GM21423 (cell line): ENCODE results near the gene ISCA2.

Experiments
- ATAC-seq: cut with Tn5 transposase; IDR thresholded peaks from one replicate; pipeline ENCODE4 v1.9.1; 2021; ENCODE audit warnings: mild to moderate bottlenecking, moderate library complexity; ENCODE audit not compliant: unreplicated experiment

The ISCA2 gene

GRCh38 chr14:74482571-74482970, 11.0 kb upstream of the ISCA2 start:
- no peak for ATAC-seq

GRCh38 chr14:74483321-74483720, 10.2 kb upstream of the ISCA2 start:
- no peak for ATAC-seq

DNA sequence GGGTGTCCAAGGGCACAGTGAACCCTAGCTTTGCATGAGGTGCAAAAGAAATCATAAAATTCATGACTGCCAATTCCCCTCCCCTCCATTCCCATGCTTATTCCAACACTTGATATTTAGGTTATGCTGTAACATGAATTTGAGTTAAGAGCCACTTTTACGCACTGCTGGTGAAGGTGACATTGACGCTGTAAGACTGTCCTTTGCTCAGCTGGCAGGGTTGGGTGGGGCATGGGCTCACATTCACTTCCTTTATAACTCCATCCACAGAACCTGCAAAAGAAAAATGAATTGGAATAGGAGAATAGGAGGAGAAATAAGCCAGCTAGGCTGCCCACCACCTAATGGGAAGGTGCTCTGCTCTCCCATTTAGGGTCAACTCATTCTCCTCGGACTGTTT, 7.4 kb upstream of the ISCA2 start:
- ATAC-seq, result no peak

DNA sequence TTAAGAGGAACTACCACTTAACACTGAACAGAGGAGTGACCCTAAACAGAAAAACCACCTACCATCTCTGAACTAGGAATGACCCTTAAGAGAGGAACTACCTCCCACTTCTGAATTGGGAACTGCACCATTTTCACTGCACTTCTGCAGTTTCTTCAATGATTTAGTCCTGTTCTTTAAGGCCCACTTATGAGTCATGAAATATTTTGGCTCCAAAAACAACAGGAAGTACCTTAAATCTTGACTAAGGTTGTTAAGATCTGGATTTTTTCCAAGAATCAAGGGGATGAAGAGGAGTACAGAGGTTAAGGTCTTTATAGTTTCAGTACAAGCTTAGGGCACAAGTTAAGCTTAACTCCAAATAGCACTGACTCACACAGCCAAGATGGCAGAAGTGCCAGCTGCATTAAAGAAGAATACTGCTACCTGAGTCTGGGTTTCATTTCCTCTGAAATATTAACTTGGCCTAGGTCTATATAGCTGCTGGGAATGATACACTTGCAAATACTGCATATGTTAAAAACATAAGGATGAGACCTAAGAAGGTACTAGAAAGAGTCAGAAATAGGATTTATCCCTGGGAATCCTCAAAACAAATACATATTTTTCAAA, 4.7 kb upstream of the ISCA2 start:
- ATAC-seq, result no peak

- ATAC-seq, result no peak
Observed at GRCh38 chr14:74490486-74490885, 3.1 kb upstream of the ISCA2 start.

DNA sequence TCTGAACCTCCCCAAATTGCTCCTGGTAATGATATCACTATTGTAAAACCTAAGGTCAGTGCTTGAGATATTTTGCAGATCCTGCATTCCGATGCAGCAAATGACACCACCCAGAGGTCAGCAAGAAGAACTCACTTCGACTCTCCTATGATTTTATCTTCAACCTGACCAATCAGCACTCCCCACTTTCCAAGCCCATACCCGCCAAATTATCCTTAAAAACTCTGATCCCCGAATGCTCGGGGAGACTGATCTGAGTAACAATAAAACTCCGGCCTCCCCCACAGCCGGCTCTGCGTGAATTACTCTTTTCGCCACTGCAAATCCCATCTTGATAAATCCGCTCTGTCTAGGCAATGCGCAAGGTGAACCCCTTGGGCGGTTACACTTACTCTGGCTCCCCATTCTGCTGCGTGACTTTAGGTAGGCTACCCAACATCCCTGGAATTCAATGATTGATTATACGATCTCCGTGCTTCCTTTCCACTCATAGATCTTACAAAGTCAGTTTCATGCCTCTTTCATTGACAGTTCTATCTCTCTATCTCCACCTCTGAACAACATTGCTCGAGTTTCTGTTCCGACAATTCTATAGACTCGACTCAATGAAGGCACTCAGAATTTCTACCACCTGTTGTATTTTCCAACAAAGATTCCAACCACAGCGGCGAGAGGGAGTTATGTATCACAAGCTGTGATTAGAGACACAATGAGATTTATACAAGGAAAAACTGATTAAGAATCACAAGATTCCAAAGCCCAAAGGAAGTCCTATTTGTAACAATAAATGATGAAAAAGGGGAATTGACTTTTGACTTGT, 1.4 kb upstream of the ISCA2 start:
- no peak for ATAC-seq

- peak; percentile 5 for ATAC-seq
Observed at GRCh38 chr14:74492776-74493342, 706 bp upstream of the ISCA2 start, which contains the start of gene NPC2. Gene NPC2, minus strand, starts transcription at chr14:74493305. Its CDS starts 31 bp downstream, at chr14:74493274.

DNA sequence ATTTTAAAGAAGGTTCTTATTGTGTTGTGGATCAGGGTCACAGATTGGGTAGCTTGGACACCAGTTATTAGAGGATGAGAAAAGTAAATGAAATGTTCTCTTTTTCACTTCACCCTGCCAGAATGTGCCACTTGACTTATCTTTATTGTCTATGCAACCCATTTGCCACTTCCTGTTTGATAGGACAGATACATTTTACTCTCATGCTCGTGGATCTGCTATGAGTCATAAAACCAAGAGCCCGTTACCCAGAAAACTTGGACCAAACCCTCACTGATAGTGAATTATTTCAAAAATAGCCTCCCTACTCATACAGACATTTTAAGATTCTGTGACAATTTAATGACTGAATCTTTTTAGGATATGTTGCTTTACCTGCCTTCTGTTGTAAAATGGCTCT, 1.8 kb downstream of the ISCA2 start:
- no peak for ATAC-seq

DNA sequence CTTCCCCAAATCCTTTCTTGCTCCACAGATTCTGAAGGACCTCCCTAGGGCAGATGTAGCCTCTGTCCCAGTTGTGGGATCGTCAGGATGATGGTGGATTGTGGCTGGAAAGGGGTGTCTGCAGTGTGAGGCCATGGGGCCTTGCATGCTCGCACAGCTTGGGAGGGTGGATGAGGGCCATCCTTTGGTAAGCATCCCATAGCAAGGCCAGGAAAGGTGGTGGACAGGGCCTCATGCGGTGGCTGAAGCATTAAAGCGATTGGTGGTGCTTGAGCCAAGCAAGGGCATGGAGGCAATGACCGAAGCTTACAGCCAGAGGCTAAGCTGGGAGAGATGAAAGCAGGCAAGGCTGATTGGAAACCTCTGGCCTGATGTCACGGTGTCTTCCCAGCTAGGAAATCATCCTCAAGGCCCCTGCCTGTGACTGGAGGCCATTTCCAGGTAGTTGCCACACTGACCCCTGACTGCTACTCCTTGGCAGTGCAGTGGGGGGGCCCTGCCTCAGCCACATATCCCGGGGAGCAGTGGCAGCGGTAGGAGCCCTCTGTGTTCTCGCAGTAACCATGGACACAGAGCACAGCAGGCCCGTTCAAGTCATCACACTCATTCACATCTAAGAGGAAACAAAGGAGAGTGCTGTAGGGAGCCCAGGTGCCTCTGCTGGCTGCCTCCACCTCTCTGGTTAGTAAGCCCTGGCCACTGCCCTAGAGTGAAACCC, 7.0 kb downstream of the ISCA2 start:
- ATAC-seq, result no peak

- ATAC-seq, result no peak
Observed at GRCh38 chr14:74501135-74501614, 7.6 kb downstream of the ISCA2 start.

DNA sequence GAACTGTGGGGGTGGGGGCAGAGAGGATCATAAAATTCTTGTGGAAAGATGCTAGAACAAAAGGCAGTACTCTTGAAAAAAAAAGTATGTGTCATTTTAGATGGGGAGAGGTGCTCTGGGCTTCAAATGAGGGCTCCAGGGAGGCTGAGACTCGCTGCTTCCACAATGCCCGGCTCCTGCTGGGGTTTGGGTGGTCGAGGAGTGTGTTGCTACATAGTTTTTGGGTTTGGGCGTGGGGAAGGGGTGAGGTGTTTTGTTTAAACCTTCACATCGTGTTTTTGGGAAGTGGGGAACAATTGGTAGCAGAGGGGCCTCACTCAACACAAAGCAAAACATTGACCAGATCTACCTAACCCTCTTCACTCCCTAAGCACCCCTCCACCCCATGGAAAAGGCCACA, 8.1 kb downstream of the ISCA2 start:
- no peak for ATAC-seq

DNA sequence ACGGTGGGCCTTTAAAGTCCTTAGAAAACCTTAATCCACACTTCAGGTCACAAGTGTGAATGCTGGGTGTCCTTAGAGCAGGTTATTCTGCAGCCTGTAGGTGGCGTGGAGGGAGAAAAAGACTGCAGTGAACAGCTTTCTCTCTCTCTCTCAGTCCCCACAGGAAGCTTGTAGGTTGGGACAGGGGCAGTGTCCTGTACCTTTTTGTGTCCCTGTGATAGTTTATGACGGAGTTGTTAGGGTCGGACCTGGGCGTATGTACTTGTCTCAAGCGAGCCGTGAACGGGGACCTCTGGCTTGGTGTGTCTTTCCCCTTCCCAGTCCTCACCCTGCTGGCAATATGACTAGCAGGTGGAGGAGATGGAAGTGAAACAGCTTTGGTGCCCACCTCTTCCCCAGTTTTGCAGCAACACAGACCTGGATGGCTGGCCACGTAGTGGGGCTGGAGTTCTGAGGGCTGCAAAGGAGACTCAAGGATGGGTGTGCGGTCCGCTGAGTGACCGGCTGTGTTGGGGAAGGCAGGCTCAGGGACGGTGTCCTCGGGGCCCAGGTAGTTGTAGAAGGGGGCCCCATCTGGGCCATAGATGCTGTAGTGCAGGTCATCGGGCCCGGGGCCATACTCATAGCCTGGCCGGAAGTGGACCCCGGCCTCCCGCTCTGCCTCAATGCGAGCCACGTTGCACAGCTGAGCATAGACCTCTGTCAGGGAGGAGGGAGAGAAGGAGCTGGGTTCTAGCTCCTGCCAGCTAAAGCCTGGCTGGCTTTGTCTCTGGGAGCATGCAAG, 8.9 kb downstream of the ISCA2 start:
- ATAC-seq, result no peak

DNA sequence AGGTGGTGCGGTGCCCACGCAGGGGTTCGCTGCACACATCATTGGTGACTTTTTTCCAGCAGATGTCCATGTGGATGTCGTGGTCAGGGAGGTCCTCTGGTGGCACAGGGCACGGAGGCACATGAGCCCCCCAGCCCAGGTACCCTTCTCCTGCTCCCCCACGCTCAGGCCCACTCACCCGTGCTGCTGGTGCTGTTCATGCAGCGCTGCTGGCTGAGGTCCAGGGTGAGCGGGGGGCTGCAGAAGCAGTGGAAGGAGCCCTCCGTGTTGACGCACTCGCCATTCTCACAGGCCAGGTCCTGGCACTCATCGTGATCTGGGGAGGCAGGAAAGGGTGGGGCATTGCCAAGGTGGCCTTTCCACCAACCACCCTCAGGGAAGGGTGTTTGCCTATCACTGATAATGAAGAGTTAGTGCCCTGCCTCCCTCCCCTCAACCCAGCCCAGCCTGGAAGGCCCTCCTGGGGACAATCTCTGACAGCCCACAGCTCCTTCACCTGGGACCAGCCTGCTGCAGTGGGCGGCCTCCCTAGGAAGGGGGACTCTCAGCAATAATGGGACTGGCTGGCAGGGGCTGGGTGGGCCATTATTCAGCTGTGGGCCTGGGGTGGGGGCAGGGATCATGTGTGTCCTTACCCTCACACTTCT, 9.8 kb downstream of the ISCA2 start:
- no peak for ATAC-seq

DNA sequence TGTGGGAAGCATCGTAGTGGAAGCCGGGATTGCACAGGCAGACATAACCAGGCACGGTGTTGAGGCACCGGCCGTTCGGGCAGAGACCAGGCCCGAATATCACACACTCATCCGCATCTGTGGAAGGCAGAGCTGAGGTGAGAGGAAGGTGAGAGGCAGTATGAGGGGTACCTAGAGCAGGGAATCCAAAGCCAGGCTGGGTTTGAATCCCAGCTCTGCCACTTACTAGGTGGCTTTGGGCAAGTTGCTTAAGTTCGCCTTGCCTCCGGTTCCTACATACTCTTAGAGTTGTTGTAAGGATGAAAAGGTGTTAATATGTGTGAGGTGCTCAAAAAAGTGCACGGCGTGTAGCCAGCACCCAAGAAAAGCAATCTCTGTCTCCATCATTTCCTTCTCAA, 10.4 kb downstream of the ISCA2 start:
- no peak for ATAC-seq

- no peak for ATAC-seq
Observed at GRCh38 chr14:74504412-74504811, 10.8 kb downstream of the ISCA2 start.

DNA sequence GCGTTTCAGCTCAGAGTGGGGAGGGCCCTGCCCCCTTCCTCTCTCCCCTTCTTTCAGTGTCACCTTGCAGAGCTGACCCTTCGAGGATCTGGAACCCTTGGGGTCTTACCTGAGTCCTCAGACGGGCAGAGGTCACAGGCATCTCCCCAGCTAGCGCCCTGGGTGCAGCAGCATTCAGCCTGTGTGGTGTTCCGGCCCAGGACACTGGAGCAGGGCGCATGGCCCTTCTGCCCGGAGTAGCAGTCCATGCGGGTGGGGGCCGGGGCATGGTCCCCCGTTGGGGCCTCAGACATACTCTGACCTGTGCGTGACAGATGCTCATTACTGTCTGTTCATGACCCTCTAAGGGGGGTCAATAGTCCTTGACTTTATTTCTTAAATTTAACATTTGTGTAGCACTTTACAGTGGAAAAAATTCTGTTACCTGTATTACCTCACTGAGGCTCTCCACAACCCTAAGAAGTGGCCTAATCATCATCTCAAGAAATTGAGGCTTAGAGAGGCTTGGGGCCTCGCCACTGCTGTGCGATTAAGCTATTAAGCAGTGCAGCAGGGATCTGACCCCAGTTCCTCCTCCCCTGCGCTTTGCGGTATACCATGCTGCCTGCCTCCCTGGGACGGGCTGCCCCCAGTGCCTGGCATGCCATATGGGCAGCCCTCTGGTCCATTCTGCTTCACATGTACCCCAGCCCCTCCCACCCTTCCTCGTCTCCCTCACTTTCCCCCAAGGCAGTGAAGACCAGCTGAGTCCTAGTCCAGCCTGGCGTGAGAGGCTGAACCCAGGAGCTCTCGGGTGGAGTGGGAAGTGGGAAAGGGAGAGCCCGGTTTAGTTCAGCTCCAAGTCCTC, 11.5 kb downstream of the ISCA2 start:
- ATAC-seq, result no peak

GRCh38 chr14:74505831-74506230, 12.3 kb downstream of the ISCA2 start:
- no peak for ATAC-seq

DNA sequence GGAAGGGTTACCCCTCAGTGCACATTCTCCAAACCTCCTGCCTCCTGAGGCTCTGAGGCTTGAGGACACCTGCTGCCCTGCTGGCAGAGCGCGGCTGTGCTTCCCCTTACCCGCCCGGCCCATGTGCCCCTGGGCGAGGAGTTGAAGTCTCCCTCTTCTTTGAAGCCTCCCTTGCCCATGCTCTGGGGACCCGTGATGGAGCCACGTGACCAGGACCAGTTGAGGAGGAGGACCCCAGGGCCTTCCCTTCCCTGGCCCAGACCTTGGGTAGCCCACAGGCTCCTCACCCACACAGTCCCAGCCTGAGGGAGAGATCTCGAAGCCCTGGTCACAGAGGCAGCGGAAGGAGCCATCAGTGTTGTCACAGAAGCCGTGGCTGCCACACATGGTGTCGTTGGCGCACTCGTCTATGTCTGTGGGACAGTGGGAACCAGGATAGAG, 12.9 kb downstream of the ISCA2 start:
- ATAC-seq, result no peak

- ATAC-seq, result no peak
Observed at GRCh38 chr14:74507085-74507484, 13.5 kb downstream of the ISCA2 start.
